ENCODE results near the gene VPS36.
"Not testable (repeated sequence)": the region's sequence is repeated elsewhere in the genome, so short reads cannot be mapped to it uniquely, and the experiment has no call there.

VPS36 gene

DNA sequence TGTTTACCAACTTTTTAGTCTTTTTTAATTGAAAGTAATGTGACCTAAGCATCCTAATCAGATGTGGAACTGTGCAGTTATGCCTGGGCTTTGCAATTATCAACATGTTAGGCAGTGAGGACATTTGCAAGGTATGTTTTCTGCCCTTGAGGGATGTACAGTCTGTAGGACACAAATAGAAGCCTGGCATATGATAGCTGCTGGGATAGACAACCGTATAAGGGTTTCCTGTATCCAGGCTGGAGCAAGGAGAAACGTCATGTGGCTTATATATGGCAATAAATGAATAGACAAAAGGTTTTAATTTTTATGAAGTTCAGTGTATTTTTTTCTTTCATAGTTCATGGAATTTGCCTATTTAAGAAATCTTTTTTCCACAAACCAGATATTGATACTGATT, 2.0 kb upstream of the VPS36 start:
- TF ChIP-seq POLR2A (IDR thresholded peaks at IDR 0.05; ENCODE audit: low read depth, low read length), result no peak
- FAIRE-seq, result no peak
- no peak for DNase-seq (ENCODE audit: insufficient read length, low spot score)

GRCh38 chr13:52451135-52451804, 836 bp upstream of the VPS36 start:
- DNase-seq (ENCODE audit: insufficient read length, low spot score), result no peak
- FAIRE-seq, result no peak
- no peak for TF ChIP-seq POLR2A (IDR thresholded peaks at IDR 0.05; ENCODE audit: low read depth, low read length)

- DNase-seq (ENCODE audit: insufficient read length, low spot score), result no peak
- FAIRE-seq, result no peak
- TF ChIP-seq POLR2A (IDR thresholded peaks at IDR 0.05; ENCODE audit: low read depth, low read length), result no peak
Measured at GRCh38 chr13:52450793-52451116, 321 bp upstream of the VPS36 start.

DNA sequence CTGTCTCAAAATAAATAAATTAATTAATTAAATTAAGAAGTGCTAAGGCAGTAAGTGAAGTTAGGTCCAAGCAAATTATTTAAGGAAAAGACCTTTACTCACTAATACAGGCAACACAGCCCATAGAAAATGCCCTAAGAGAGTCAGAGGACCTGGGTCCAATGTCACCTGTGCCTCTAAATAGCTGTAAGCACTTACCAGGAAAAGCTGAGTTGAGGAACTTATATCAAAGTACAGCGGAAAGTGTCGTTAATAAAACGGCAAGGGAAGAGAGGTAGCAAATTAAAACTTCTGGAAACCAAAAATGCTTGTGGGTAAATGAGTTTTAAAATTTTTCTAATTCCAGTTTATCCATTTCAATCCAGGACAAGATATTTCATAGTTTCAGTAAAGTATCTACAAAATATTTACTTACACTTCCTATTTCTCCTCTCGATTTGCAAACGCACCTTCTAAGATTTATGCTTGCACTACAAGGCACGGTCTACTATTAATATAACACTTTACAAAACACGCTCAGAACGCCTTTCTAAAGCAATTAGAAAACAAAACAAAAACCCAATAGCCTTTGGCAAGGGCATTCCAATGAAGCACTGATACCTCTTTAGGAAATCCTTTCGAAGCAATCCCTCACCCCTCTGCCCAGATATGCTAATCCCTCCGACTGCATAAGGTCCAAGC, 963 bp downstream of the VPS36 start:
- TF ChIP-seq POLR2A (IDR thresholded peaks at IDR 0.05; ENCODE audit: low read depth, low read length), result no peak
- FAIRE-seq, result no peak

GRCh38 chr13:52447815-52448552, 2.5 kb downstream of the VPS36 start:
- TF ChIP-seq POLR2A (IDR thresholded peaks at IDR 0.05; ENCODE audit: low read depth, low read length), result no peak
- FAIRE-seq, result no peak
- no peak for DNase-seq (ENCODE audit: insufficient read length, low spot score)

More for the DNA sequence above, 963 bp downstream of the VPS36 start:
- no peak for DNase-seq (ENCODE audit: insufficient read length, low spot score)

- no peak for TF ChIP-seq POLR2A (IDR thresholded peaks at IDR 0.05; ENCODE audit: low read depth, low read length)
- FAIRE-seq, result no peak
- no peak for DNase-seq (ENCODE audit: insufficient read length, low spot score)
Measured at GRCh38 chr13:52447354-52447753, 3.1 kb downstream of the VPS36 start.

DNA sequence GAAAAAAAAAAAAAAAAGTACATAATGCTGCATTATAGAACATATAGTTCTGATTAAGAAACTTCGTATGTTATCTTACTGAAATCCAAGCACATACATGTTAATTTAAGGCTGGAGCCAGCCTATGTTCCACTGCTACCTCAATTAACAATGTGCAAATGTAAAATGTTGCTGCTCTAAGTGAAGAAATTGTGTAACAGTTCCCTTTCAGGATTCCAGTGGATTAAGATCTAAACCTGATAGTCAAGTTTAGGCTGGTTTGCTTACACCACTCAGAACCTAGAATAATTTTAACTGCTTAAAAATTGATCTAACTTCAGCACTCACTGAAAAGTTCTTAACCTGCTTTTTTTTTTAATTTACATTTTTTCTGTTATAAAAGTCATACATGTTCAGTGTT, 4.2 kb downstream of the VPS36 start:
- no peak for DNase-seq (ENCODE audit: insufficient read length, low spot score)
- no peak for FAIRE-seq
- TF ChIP-seq POLR2A (IDR thresholded peaks at IDR 0.05; ENCODE audit: low read depth, low read length), result no peak

GRCh38 chr13:52432456-52432855, 18.0 kb downstream of the VPS36 start:
- no peak for DNase-seq (ENCODE audit: insufficient read length, low spot score)
- no peak for FAIRE-seq
- TF ChIP-seq POLR2A (IDR thresholded peaks at IDR 0.05; ENCODE audit: low read depth, low read length), result no peak

GRCh38 chr13:52428295-52428694, 22.1 kb downstream of the VPS36 start:
- FAIRE-seq, result peak; percentile 65
- DNase-seq (ENCODE audit: insufficient read length, low spot score), result no peak
- TF ChIP-seq POLR2A (IDR thresholded peaks at IDR 0.05; ENCODE audit: low read depth, low read length), result no peak

- TF ChIP-seq POLR2A (IDR thresholded peaks at IDR 0.05; ENCODE audit: low read depth, low read length), result no peak
- FAIRE-seq, result no peak
- no peak for DNase-seq (ENCODE audit: insufficient read length, low spot score)
Measured at GRCh38 chr13:52421216-52421615, 29.2 kb downstream of the VPS36 start.

DNA sequence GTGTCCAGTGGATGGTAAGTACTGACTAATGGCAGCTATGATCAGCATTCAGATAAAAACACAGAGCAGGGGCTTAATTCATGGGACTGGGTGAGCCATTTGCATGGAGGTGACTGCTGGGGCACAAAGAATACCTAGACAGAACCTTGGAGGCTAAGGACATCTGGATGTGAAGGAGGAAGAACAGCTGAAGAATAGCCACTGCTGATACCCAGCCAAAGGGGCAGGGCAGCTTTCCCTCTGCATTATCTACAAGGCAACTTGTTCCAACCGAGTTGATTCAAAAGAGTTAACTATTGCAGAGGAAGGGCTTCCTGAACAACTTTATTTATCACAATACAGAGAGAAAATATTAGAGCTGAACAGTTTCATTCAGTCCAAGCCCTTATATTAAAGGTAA, 31.4 kb downstream of the VPS36 start:
- no peak for TF ChIP-seq POLR2A (IDR thresholded peaks at IDR 0.05; ENCODE audit: low read depth, low read length)
- FAIRE-seq, result no peak
- no peak for DNase-seq (ENCODE audit: insufficient read length, low spot score)

- DNase-seq (ENCODE audit: insufficient read length, low spot score) (peak; percentile 22), FAIRE-seq (no peak)
- TF ChIP-seq POLR2A (IDR thresholded peaks at IDR 0.05; ENCODE audit: low read depth, low read length), result no peak
Measured at GRCh38 chr13:52414963-52415362, 35.5 kb downstream of the VPS36 start.

- FAIRE-seq, result no peak
- TF ChIP-seq POLR2A (IDR thresholded peaks at IDR 0.05; ENCODE audit: low read depth, low read length), result no peak
- DNase-seq (ENCODE audit: insufficient read length, low spot score), result no peak
Measured at GRCh38 chr13:52414051-52414450, 36.4 kb downstream of the VPS36 start.

GRCh38 chr13:52412128-52412527, 38.3 kb downstream of the VPS36 start:
- FAIRE-seq (no peak), DNase-seq (ENCODE audit: insufficient read length, low spot score) (no peak)
- no peak for TF ChIP-seq POLR2A (IDR thresholded peaks at IDR 0.05; ENCODE audit: low read depth, low read length)

DNA sequence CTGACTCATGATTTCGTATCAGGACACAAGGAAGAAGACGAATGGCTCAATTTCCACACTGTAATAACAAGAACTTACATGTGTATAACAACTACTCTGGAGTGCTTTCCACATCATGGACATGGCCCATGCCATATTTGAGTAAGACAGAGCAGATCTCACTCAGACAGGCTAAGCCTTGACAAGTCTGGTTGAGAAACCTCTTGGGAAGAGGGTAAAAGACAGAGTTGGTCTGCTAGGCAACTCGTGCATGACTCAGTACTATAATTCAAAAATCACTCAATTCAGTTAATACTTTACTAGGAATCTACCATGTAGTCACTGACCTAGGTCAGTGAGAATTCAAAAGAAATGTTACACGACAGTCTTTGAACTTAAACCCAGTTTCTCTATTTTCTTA, 38.8 kb downstream of the VPS36 start:
- no peak for TF ChIP-seq POLR2A (IDR thresholded peaks at IDR 0.05; ENCODE audit: low read depth, low read length)
- DNase-seq (ENCODE audit: insufficient read length, low spot score) (peak; percentile 17), FAIRE-seq (peak; percentile 64)

DNA sequence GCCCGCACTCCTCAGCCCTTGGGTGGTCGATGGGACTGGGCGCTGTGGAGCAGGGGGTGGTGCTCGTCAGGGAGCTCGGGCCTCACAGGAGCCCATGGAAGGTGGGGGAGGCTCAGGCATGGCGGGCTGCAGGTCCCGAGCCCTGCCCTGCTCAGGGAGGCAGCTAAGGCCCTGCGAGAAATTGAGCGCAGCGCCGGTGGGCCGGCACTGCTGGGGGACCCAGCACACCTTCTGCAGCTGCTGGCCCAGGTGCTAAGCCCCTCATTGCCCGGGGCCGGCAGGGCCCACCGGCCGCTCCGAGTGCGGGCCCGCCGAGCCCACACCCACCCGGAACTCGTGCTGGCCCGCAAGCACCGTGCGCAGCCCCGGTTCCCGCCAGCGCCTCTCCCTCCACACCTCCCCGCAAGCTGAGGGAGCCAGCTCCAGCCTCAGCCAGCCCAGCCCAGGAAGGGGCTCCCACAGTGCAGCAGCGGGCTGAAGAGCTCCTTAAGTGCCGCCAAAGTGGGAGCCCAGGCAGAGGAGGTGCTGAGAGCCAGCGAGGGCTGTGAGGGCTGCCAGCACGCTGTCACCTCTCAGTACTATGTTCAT, 42.3 kb downstream of the VPS36 start:
- not testable (repeated sequence) for FAIRE-seq

DNA sequence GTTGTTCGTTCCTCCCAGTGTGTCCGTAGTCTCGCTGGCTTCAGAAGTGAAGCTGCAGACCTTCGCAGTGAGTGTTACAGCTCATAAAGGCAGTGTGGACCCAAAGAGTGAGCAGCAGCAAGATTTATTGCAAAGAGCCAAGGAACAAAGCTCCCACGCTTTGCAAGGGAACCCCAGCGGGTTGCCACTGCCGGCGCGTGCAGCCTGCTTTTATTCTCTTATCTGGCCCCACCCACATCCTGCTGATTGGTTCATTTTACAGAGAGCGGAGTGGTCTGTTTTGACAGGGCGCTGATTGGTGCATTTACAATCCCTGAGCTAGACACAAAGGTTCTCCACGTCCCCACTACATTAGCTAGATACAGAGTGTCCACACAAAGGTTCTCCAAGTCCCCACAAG, 43.0 kb downstream of the VPS36 start:
- FAIRE-seq; DNase-seq (ENCODE audit: insufficient read length, low spot score): not testable (repeated sequence)

More for the DNA sequence above, 42.3 kb downstream of the VPS36 start:
- not testable (repeated sequence) for DNase-seq (ENCODE audit: insufficient read length, low spot score)
